ENCODE results near the gene PGLYRP4.

DNA sequence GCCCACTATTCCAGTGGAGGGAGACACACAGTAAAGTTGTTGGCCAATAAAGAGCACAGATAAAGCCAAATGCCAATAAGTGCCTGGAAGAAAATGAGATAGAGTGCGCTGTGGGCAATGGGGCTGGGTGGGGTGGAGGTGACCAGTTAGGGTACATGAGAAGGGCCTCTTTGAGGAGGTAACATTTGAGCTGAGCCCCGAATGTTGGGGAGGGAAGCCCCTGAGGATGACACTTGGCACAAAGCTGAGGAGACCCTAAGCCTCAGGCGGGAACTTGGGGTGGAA lies 10.0 kb upstream of the PGLYRP4 start:
- TF ChIP-seq, protein P1, sequence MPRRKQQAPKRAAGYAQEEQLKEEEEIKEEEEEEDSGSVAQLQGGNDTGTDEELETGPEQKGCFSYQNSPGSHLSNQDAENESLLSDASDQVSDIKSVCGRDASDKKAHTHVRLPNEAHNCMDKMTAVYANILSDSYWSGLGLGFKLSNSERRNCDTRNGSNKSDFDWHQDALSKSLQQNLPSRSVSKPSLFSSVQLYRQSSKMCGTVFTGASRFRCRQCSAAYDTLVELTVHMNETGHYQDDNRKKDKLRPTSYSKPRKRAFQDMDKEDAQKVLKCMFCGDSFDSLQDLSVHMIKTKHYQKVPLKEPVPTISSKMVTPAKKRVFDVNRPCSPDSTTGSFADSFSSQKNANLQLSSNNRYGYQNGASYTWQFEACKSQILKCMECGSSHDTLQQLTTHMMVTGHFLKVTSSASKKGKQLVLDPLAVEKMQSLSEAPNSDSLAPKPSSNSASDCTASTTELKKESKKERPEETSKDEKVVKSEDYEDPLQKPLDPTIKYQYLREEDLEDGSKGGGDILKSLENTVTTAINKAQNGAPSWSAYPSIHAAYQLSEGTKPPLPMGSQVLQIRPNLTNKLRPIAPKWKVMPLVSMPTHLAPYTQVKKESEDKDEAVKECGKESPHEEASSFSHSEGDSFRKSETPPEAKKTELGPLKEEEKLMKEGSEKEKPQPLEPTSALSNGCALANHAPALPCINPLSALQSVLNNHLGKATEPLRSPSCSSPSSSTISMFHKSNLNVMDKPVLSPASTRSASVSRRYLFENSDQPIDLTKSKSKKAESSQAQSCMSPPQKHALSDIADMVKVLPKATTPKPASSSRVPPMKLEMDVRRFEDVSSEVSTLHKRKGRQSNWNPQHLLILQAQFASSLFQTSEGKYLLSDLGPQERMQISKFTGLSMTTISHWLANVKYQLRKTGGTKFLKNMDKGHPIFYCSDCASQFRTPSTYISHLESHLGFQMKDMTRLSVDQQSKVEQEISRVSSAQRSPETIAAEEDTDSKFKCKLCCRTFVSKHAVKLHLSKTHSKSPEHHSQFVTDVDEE (CRISPR knock-in tag; IDR thresholded peaks at IDR 0.05) = no peak
- no peak for TF ChIP-seq ZFP30 (CRISPR knock-in tag; IDR thresholded peaks at IDR 0.05)
- TF ChIP-seq RARB (CRISPR knock-in tag; IDR thresholded peaks at IDR 0.05) = no peak
- no peak for TF ChIP-seq ZNF8 (CRISPR knock-in tag; IDR thresholded peaks at IDR 0.05)
- TF ChIP-seq ARNTL (CRISPR knock-in tag; IDR thresholded peaks at IDR 0.05; ENCODE audit: borderline replicate concordance, low read depth) = no peak
- TF ChIP-seq, protein P2, sequence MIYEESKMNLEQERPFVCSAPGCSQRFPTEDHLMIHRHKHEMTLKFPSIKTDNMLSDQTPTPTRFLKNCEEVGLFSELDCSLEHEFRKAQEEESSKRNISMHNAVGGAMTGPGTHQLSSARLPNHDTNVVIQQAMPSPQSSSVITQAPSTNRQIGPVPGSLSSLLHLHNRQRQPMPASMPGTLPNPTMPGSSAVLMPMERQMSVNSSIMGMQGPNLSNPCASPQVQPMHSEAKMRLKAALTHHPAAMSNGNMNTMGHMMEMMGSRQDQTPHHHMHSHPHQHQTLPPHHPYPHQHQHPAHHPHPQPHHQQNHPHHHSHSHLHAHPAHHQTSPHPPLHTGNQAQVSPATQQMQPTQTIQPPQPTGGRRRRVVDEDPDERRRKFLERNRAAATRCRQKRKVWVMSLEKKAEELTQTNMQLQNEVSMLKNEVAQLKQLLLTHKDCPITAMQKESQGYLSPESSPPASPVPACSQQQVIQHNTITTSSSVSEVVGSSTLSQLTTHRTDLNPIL (CRISPR knock-in tag; IDR thresholded peaks at IDR 0.05; ENCODE audit: low read depth) = no peak
- TF ChIP-seq GLIS3 (CRISPR knock-in tag; IDR thresholded peaks at IDR 0.05) = no peak
- no peak for TF ChIP-seq ZFP3 (CRISPR knock-in tag; IDR thresholded peaks at IDR 0.05)
- TF ChIP-seq BACH2 (CRISPR knock-in tag; IDR thresholded peaks at IDR 0.05; ENCODE audit: borderline replicate concordance) = no peak
- TF ChIP-seq, protein P3, sequence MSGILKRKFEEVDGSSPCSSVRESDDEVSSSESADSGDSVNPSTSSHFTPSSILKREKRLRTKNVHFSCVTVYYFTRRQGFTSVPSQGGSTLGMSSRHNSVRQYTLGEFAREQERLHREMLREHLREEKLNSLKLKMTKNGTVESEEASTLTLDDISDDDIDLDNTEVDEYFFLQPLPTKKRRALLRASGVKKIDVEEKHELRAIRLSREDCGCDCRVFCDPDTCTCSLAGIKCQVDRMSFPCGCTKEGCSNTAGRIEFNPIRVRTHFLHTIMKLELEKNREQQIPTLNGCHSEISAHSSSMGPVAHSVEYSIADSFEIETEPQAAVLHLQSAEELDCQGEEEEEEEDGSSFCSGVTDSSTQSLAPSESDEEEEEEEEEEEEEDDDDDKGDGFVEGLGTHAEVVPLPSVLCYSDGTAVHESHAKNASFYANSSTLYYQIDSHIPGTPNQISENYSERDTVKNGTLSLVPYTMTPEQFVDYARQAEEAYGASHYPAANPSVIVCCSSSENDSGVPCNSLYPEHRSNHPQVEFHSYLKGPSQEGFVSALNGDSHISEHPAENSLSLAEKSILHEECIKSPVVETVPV (CRISPR knock-in tag; IDR thresholded peaks at IDR 0.05) = no peak
- no peak for TF ChIP-seq TCF4 (CRISPR knock-in tag; IDR thresholded peaks at IDR 0.05; ENCODE audit: borderline replicate concordance)

Data from SK-N-SH treated with all-trans-retinoic acid at 6 μM for 48 hours (cell line).